Thyroid gland (tissue), 4 donors: ENCODE measurements around the gene PNN.

Experiments used
- POLR2A ChIP-seq, 2 donors: fragments of 450-650 bp; IDR thresholded peaks; one replicate each; pipeline ENCODE4 v1.6.1; 2017; ENCODE audit warnings: antibody characterized with exemption in 2 of 2, mild to moderate bottlenecking in 2 of 2, moderate library complexity in 1 of 2
- TF ChIP-seq, protein P1 (sequence below), 6 experiments: fragments of 200-600 bp in 3 of 6; fragments of 450-650 bp in 3 of 6; sonication (generic) in 3 of 6; IDR thresholded peaks; one replicate each; pipeline ENCODE4 v1.5.1; 2016 to 2019; ENCODE audit warnings: antibody characterized with exemption in 6 of 6, mild to moderate bottlenecking in 2 of 6, inconsistent platforms in 1 of 6, moderate library complexity in 1 of 6

- TF ChIP-seq, protein P1, sequence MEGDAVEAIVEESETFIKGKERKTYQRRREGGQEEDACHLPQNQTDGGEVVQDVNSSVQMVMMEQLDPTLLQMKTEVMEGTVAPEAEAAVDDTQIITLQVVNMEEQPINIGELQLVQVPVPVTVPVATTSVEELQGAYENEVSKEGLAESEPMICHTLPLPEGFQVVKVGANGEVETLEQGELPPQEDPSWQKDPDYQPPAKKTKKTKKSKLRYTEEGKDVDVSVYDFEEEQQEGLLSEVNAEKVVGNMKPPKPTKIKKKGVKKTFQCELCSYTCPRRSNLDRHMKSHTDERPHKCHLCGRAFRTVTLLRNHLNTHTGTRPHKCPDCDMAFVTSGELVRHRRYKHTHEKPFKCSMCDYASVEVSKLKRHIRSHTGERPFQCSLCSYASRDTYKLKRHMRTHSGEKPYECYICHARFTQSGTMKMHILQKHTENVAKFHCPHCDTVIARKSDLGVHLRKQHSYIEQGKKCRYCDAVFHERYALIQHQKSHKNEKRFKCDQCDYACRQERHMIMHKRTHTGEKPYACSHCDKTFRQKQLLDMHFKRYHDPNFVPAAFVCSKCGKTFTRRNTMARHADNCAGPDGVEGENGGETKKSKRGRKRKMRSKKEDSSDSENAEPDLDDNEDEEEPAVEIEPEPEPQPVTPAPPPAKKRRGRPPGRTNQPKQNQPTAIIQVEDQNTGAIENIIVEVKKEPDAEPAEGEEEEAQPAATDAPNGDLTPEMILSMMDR (IDR thresholded peaks at IDR 0.05), result no peak
- no peak for TF ChIP-seq POLR2A (IDR thresholded peaks at IDR 0.05)
Observed at GRCh38 chr14:39212034-39212433, 37.0 kb downstream of the PNN start.
